ENCODE measurements around the gene SSPN. TPM values are rescaled to one million over a fixed set of nuclear protein-coding genes. Genes with fewer than 3 reads are reported as not detected.

SSPN gene
- total RNA-seq, 1 donor from 2014 or later = 2.1 TPM

GRCh38 chr12:26247873-26248272, 52.5 kb downstream of the SSPN start:
- H3K4me1 Mint-ChIP-seq (ENCODE audit: low read depth) = peaks cover 2% of the 10 kb centered on the region
- peaks cover 2% of the 10 kb centered on the region for H3K36me3 Mint-ChIP-seq (ENCODE audit: insufficient read depth)
- H3K9me3 Mint-ChIP-seq (ENCODE audit: low read depth) = peaks cover 11% of the 10 kb centered on the region
- no peak for DNase-seq (ENCODE audit: low spot score, unreplicated experiment)
- no peak overlapping the region for H3K27ac Mint-ChIP-seq
- H3K4me3 Mint-ChIP-seq (ENCODE audit: low read depth) = no peak overlapping the region
- no peaks in the 10 kb centered on the region for H3K27me3 Mint-ChIP-seq
- no peak for TF ChIP-seq CTCF (IDR thresholded peaks at IDR 0.05; ENCODE audit: unreplicated experiment)

GRCh38 chr12:26250801-26251200, 55.4 kb downstream of the SSPN start:
- no peak overlapping the region for H3K27ac Mint-ChIP-seq
- no peak for TF ChIP-seq CTCF (IDR thresholded peaks at IDR 0.05; ENCODE audit: unreplicated experiment)

GRCh38 chr12:26251600-26251999, 56.2 kb downstream of the SSPN start:
- no peak for TF ChIP-seq CTCF (IDR thresholded peaks at IDR 0.05; ENCODE audit: unreplicated experiment)

More at GRCh38 chr12:26250801-26251200, 55.4 kb downstream of the SSPN start:
- no peak for DNase-seq (ENCODE audit: low spot score, unreplicated experiment)
- H3K36me3 Mint-ChIP-seq (ENCODE audit: insufficient read depth) = peaks cover 2% of the 10 kb centered on the region
- H3K27me3 Mint-ChIP-seq = no peaks in the 10 kb centered on the region
- H3K4me3 Mint-ChIP-seq (ENCODE audit: low read depth) = no peak overlapping the region
- H3K9me3 Mint-ChIP-seq (ENCODE audit: low read depth) = peaks cover 15% of the 10 kb centered on the region
- peaks cover 2% of the 10 kb centered on the region for H3K4me1 Mint-ChIP-seq (ENCODE audit: low read depth)

GRCh38 chr12:26252946-26253345, 57.6 kb downstream of the SSPN start:
- TF ChIP-seq CTCF (IDR thresholded peaks at IDR 0.05; ENCODE audit: unreplicated experiment) = no peak
- no peak overlapping the region for H3K4me3 Mint-ChIP-seq (ENCODE audit: low read depth)
- DNase-seq (ENCODE audit: low spot score, unreplicated experiment) = no peak
- H3K27ac Mint-ChIP-seq = no peak overlapping the region
- H3K36me3 Mint-ChIP-seq (ENCODE audit: insufficient read depth) = peaks cover 2% of the 10 kb centered on the region
- peaks cover 28% of the 10 kb centered on the region for H3K9me3 Mint-ChIP-seq (ENCODE audit: low read depth)
- no peaks in the 10 kb centered on the region for H3K4me1 Mint-ChIP-seq (ENCODE audit: low read depth)
- H3K27me3 Mint-ChIP-seq = no peaks in the 10 kb centered on the region

More at GRCh38 chr12:26251600-26251999, 56.2 kb downstream of the SSPN start:
- H3K9me3 Mint-ChIP-seq (ENCODE audit: low read depth) = peaks cover 17% of the 10 kb centered on the region
- H3K36me3 Mint-ChIP-seq (ENCODE audit: insufficient read depth) = peaks cover 2% of the 10 kb centered on the region
- no peak for DNase-seq (ENCODE audit: low spot score, unreplicated experiment)
- no peak overlapping the region for H3K27ac Mint-ChIP-seq
- H3K4me3 Mint-ChIP-seq (ENCODE audit: low read depth) = no peak overlapping the region
- no peaks in the 10 kb centered on the region for H3K27me3 Mint-ChIP-seq
- no peaks in the 10 kb centered on the region for H3K4me1 Mint-ChIP-seq (ENCODE audit: low read depth)

GRCh38 chr12:26255893-26256645, 60.7 kb downstream of the SSPN start:
- no peaks in the 10 kb centered on the region for H3K4me1 Mint-ChIP-seq (ENCODE audit: low read depth)
- H3K9me3 Mint-ChIP-seq (ENCODE audit: low read depth) = peaks cover 30% of the 10 kb centered on the region
- no peak for DNase-seq (ENCODE audit: low spot score, unreplicated experiment)
- no peaks in the 10 kb centered on the region for H3K27me3 Mint-ChIP-seq
- H3K36me3 Mint-ChIP-seq (ENCODE audit: insufficient read depth) = no peaks in the 10 kb centered on the region
- TF ChIP-seq CTCF (IDR thresholded peaks at IDR 0.05; ENCODE audit: unreplicated experiment) = no peak
- no peak overlapping the region for H3K27ac Mint-ChIP-seq
- H3K4me3 Mint-ChIP-seq (ENCODE audit: low read depth) = no peak overlapping the region

Measured in progenitor cell of endocrine pancreas (in vitro differentiated cells).